ENCODE measurements around the gene PCID2. TPM values are rescaled to one million over a fixed set of nuclear protein-coding genes. Genes with fewer than 3 reads are reported as not detected.

PCID2 gene
- total RNA-seq, 1 donor from 2014 or later: 51.2 TPM

GRCh38 chr13:113141601-113141970 lies 66.9 kb downstream of the PCID2 start:
- no peaks in the 10 kb centered on the region for H3K9me3 Mint-ChIP-seq
- no peak for DNase-seq (ENCODE audit: low spot score in 2 of 2, unreplicated experiment in 2 of 2)
- no peak overlapping the region for H3K4me3 Mint-ChIP-seq
- no peak overlapping the region for H3K27ac Mint-ChIP-seq
- no peak for TF ChIP-seq CTCF (IDR thresholded peaks at IDR 0.05; ENCODE audit: unreplicated experiment)
- no peaks in the 10 kb centered on the region for H3K36me3 Mint-ChIP-seq
- H3K27me3 Mint-ChIP-seq (ENCODE audit: low read depth): peaks cover 10% of the 10 kb centered on the region
- H3K4me1 Mint-ChIP-seq: no peaks in the 10 kb centered on the region

- Mint-ChIP-seq H3K4me1 (no peaks in the 10 kb centered on the region), H3K27me3 (ENCODE audit: low read depth) (peaks cover 10% of the 10 kb centered on the region), H3K36me3 (no peaks in the 10 kb centered on the region), H3K27ac (no peak overlapping the region), H3K4me3 (no peak overlapping the region), H3K9me3 (no peaks in the 10 kb centered on the region)
- DNase-seq (ENCODE audit: low spot score in 2 of 2, unreplicated experiment in 2 of 2): no peak
- no peak for TF ChIP-seq CTCF (IDR thresholded peaks at IDR 0.05; ENCODE audit: unreplicated experiment)
Measured at GRCh38 chr13:113140677-113141600, 67.5 kb downstream of the PCID2 start.

- H3K4me1 Mint-ChIP-seq: no peaks in the 10 kb centered on the region
- H3K27ac Mint-ChIP-seq: no peak overlapping the region
- no peaks in the 10 kb centered on the region for H3K36me3 Mint-ChIP-seq
- no peak for TF ChIP-seq CTCF (IDR thresholded peaks at IDR 0.05; ENCODE audit: unreplicated experiment)
- H3K4me3 Mint-ChIP-seq: no peak overlapping the region
- peaks cover 12% of the 10 kb centered on the region for H3K27me3 Mint-ChIP-seq (ENCODE audit: low read depth)
- no peaks in the 10 kb centered on the region for H3K9me3 Mint-ChIP-seq
- DNase-seq (ENCODE audit: low spot score in 2 of 2, unreplicated experiment in 2 of 2): no peak
Measured at GRCh38 chr13:113139577-113139976, 68.9 kb downstream of the PCID2 start.

- Mint-ChIP-seq H3K4me1 (no peaks in the 10 kb centered on the region), H3K27ac (no peak overlapping the region), H3K9me3 (no peaks in the 10 kb centered on the region), H3K36me3 (no peaks in the 10 kb centered on the region), H3K4me3 (no peak overlapping the region), H3K27me3 (ENCODE audit: low read depth) (peaks cover 17% of the 10 kb centered on the region)
- DNase-seq (ENCODE audit: low spot score in 2 of 2, unreplicated experiment in 2 of 2): no peak
- no peak for TF ChIP-seq CTCF (IDR thresholded peaks at IDR 0.05; ENCODE audit: unreplicated experiment)
Measured at GRCh38 chr13:113138792-113139551, 69.5 kb downstream of the PCID2 start.

GRCh38 chr13:113137691-113138298 lies 70.7 kb downstream of the PCID2 start:
- H3K4me3 Mint-ChIP-seq: no peak overlapping the region
- no peaks in the 10 kb centered on the region for H3K9me3 Mint-ChIP-seq
- no peak overlapping the region for H3K27ac Mint-ChIP-seq
- no peak for DNase-seq (ENCODE audit: low spot score in 2 of 2, unreplicated experiment in 2 of 2)
- no peaks in the 10 kb centered on the region for H3K4me1 Mint-ChIP-seq
- H3K27me3 Mint-ChIP-seq (ENCODE audit: low read depth): peaks cover 28% of the 10 kb centered on the region
- no peaks in the 10 kb centered on the region for H3K36me3 Mint-ChIP-seq
- TF ChIP-seq CTCF (IDR thresholded peaks at IDR 0.05; ENCODE audit: unreplicated experiment): no peak
